Effector memory CD8-positive, alpha-beta T cell (primary cell): ENCODE results near the gene GALNT15.

Source experiments
- ATAC-seq: fragments of 150-1000 bp; cut with Tn5 transposase; replicated peaks from 2 replicates; pipeline ENCODE4 v1.10.0; 2021; ENCODE audit warnings: mild to moderate bottlenecking, moderate library complexity
- DNase-seq, 3 experiments: peaks; one replicate each; pipeline ENCODE4 v3.0.0; 2021
- H3K27ac Mint-ChIP-seq, 2 donors: one replicate each; pipeline ENCODE4 v1.8.0; 2022; ENCODE audit warnings: mild to moderate bottlenecking in 2 of 2, mixed read lengths in 2 of 2, moderate library complexity in 2 of 2
- H3K27me3 Mint-ChIP-seq, 2 donors: one replicate each; pipeline ENCODE4 v1.8.0; 2022; ENCODE audit warnings: mixed read lengths in 2 of 2
- H3K36me3 Mint-ChIP-seq: one replicate; pipeline ENCODE4 v1.8.0; 2022; ENCODE audit warnings: mild to moderate bottlenecking, moderate library complexity, mixed read lengths; ENCODE audit not compliant: insufficient read depth
- H3K4me1 Mint-ChIP-seq, 2 donors: one replicate each; pipeline ENCODE4 v1.8.0; 2022; ENCODE audit warnings: low read depth in 2 of 2, mixed read lengths in 2 of 2
- H3K4me3 Mint-ChIP-seq, 2 donors: one replicate each; pipeline ENCODE4 v1.8.0; 2022; ENCODE audit warnings: mild to moderate bottlenecking in 2 of 2, mixed read lengths in 2 of 2, moderate library complexity in 2 of 2
- H3K9me3 Mint-ChIP-seq, 2 donors: one replicate each; pipeline ENCODE4 v1.8.0; 2022; ENCODE audit warnings: mixed read lengths in 2 of 2

Gene GALNT15

DNA sequence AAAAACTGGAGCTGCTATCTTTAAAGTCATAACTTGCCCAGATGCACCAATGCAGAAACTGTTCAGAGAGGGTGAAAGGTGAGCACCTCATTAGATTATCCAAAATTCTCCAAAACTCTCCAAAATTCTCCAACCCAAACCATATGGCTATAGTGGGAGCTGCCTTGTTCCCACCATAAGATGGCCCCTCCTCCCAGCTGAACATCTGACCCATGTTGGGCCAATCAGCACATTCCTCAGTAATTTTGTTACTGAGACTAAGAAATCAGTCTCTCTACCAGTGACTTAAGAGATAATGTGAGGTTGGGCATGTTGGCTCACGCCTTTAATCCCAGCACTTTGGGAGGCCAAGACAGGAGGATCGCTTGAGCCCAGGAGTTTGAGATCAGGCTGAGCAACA, 57.5 kb downstream of the GALNT15 start:
- peaks cover 13 to 20% of the 10 kb centered on the region in 2 donors for H3K27me3 Mint-ChIP-seq
- no peak for ATAC-seq
- no peak overlapping the region for H3K27ac Mint-ChIP-seq
- H3K9me3 Mint-ChIP-seq, result no peaks in the 10 kb centered on the region
- no peaks in the 10 kb centered on the region for H3K4me1 Mint-ChIP-seq
- H3K36me3 Mint-ChIP-seq, result no peaks in the 10 kb centered on the region
- H3K4me3 Mint-ChIP-seq, result no peak overlapping the region
- no peak for DNase-seq

DNA sequence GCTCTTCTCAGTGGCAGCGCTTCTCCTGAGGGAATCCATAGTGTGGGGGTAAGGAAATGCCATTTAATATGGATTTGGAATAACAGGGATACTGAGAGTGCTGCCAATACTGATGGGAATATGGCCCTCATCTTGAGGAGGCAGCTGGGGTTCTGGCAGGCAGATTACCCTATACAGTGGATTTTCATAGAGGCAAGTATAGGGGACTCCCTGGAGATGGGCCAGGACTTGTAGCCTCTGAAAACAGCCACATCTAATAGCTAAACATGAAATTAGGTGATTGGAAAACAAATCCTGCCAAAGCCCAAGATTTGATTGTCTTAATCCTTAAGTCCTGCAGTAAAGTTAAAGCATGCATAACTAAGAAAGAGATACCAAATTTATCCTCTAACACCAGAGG, 59.3 kb downstream of the GALNT15 start:
- no peaks in the 10 kb centered on the region for H3K9me3 Mint-ChIP-seq
- no peak overlapping the region for H3K4me3 Mint-ChIP-seq
- H3K27ac Mint-ChIP-seq, result no peak overlapping the region
- DNase-seq (no peak), ATAC-seq (no peak)
- peaks cover 13 to 20% of the 10 kb centered on the region in 2 donors for H3K27me3 Mint-ChIP-seq
- H3K36me3 Mint-ChIP-seq, result no peaks in the 10 kb centered on the region
- H3K4me1 Mint-ChIP-seq, result no peaks in the 10 kb centered on the region

DNA sequence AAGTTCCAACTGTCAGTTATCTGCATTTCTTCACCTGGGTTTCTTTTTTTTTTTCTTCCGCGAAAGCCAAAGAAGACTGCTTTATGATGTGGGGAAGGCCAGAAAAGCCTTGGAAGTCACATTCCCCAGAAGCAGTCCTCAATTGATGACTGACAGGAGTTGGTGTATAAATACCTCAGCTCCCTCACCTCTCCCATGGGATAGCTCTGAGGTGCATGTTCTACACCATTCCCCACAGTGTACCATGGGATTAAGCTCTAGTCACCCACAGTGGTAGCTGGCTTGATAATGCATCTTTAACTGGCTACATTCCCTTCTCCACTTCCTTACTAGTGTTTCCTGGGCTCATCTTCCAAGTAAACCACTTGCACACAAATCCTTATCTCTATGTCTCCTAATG, 59.8 kb downstream of the GALNT15 start:
- Mint-ChIP-seq H3K27me3 (peaks cover 13 to 20% of the 10 kb centered on the region in 2 donors), H3K36me3 (no peaks in the 10 kb centered on the region), H3K27ac (no peak overlapping the region), H3K9me3 (no peaks in the 10 kb centered on the region), H3K4me3 (no peak overlapping the region), H3K4me1 (no peaks in the 10 kb centered on the region)
- no peak for DNase-seq
- no peak for ATAC-seq

DNA sequence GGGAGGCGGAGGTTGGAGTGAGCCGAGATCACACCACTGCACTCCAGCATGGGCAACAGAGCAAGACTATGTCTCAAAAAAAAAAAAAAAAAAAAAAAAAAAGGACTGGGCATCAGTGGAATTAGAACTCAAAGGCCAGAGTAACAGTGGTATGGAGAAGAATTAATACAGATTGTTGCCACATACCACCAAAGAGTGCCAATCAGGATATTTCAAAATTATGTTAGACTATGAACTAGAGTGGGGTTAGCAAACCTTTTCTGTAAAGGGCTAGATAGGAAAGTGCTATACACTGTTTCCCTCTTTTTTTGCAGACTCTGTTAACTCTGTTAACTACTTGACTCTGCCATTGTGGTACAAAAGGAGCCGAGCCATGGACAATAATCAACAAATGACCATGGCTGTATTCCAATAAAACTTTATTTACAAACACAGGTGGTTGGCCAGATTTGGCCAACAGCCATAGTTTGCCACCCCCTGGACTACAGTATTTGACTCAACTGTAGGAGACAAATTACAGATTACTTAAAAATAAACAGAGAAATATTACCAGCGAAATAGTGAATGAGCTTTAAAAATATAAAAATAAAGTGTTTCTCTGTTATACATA, 61.7 kb downstream of the GALNT15 start:
- Mint-ChIP-seq H3K9me3 (no peaks in the 10 kb centered on the region), H3K4me1 (no peaks in the 10 kb centered on the region), H3K27me3 (peaks cover 13 to 20% of the 10 kb centered on the region in 2 donors), H3K36me3 (no peaks in the 10 kb centered on the region), H3K4me3 (no peak overlapping the region), H3K27ac (no peak overlapping the region)
- DNase-seq, result no peak
- ATAC-seq, result no peak

GRCh38 chr3:16236856-16237393, 62.4 kb downstream of the GALNT15 start:
- DNase-seq (no peak), ATAC-seq (no peak)
- no peaks in the 10 kb centered on the region for H3K4me1 Mint-ChIP-seq
- no peaks in the 10 kb centered on the region for H3K36me3 Mint-ChIP-seq
- H3K27ac Mint-ChIP-seq, result no peak overlapping the region
- peaks cover 13 to 20% of the 10 kb centered on the region in 2 donors for H3K27me3 Mint-ChIP-seq
- H3K9me3 Mint-ChIP-seq, result no peaks in the 10 kb centered on the region
- no peak overlapping the region for H3K4me3 Mint-ChIP-seq

DNA sequence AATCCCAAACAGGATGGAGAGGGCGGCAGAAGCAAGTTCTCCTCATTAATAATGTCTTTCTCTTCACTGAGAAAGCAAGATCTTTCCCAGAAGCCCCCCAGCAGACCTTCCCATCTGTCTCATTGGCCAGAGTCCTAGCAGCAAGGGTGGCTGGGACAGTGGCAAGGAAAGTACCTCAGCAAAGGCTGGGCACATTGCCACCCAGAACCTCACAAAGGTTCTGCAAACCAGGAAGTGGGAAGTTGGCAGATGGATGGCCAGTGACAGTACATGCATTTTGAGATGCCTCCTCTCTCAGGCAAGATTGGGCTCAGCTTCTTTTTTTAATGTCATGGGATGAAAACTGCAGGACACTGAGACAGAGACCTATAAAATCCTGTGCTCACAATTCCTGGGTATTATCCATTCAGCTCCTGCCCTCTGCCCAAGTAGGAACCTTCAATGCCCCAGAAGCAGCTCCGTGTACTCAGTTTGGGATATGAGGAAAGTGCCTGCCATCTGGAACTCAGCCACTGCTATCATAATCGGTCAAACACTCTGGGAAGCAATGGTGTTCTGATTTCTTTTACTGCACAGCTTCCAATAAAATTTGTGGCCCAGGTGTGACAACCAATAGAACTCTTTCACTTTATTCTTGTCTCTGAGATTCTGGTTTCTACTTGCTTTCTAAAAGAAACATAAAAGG, 64.7 kb downstream of the GALNT15 start:
- no peak for ATAC-seq
- no peak for DNase-seq

DNA sequence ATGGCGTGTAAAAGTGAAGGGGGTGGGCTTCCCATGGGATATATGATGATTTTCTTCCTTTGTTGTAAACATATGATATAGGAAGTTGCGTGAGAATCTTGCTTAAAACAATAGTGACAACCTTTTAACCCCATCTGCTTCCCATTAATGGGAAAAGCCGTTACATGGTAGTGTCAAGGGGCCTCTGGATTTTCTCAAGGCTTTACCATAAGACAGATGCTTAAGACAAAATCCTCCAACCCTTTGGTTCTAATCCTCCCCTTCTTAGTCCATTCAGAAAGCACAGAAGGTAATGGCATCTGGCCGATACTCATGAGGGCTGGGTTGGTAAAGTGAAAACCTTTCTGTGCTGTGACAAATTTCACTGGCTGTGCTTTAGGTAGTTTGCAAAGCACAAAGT, 65.3 kb downstream of the GALNT15 start:
- Mint-ChIP-seq H3K27me3 (peaks cover 0 to 9% of the 10 kb centered on the region in 2 donors), H3K27ac (no peak overlapping the region), H3K9me3 (no peaks in the 10 kb centered on the region), H3K36me3 (no peaks in the 10 kb centered on the region), H3K4me1 (no peaks in the 10 kb centered on the region), H3K4me3 (no peak overlapping the region)
- ATAC-seq (no peak), DNase-seq (no peak)

More for the DNA sequence above, 64.7 kb downstream of the GALNT15 start:
- H3K9me3 Mint-ChIP-seq, result no peaks in the 10 kb centered on the region
- no peak overlapping the region for H3K27ac Mint-ChIP-seq
- no peak overlapping the region for H3K4me3 Mint-ChIP-seq
- H3K36me3 Mint-ChIP-seq, result no peaks in the 10 kb centered on the region
- H3K4me1 Mint-ChIP-seq, result no peaks in the 10 kb centered on the region
- peaks cover 5 to 9% of the 10 kb centered on the region in 2 donors for H3K27me3 Mint-ChIP-seq

DNA sequence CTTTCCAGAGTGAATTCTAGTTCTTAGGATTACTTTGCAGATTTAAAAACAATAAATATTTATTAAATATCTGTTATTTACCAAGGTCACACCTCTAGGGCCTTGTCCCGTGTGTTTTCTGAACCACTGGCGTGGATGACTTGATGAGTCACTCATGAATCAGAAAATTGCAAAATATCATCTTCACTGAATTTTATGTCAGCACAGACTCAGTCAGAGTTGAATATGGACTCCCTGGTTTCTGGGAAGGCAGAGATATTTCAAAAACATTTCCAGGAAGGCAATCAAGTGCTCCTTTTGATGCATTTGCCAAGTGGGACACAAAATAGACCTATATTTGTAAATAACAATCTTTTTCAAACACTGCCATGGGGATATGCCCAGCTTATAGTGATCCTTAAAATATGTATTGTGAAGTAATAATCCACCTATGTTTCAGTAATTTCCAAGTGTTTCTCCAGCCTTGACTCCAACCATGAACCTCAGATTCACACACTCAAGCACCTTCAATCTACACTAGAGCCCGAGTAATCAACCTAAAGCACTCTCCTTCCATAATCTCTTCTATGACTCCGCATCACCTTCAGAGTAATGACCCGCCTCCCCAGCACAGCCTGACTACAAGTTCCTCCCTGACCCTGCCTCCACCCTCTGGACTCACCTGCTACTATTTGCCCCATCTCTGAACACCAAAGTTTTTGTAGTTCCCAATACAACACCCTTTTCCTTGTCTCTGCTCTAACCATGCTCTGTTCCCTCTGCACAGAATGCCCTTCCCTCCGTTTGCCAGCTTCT, 65.9 kb downstream of the GALNT15 start:
- DNase-seq, result no peak
- Mint-ChIP-seq H3K27ac (no peak overlapping the region), H3K9me3 (no peaks in the 10 kb centered on the region), H3K36me3 (no peaks in the 10 kb centered on the region), H3K4me3 (no peak overlapping the region), H3K4me1 (no peaks in the 10 kb centered on the region), H3K27me3 (peaks cover 0 to 2% of the 10 kb centered on the region in 2 donors)
- no peak for ATAC-seq

DNA sequence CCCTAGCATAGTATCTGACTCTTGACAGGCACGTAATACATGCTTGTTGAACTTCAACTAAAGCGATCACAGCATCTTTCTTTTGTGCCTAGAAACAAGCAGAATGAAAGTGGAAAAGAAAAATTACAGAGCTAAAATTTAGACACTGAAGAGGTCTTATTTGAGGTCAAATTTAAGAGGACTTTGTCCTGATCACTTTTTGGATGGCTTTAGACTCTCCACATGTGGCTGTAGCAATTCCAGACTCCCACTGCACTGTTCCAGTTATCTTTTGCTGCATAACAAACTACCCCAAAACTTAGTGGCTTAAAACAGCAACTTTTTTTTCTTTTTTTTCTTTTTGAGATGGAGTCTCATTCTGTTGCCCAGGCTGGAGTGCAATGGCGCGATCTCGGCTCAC, 66.7 kb downstream of the GALNT15 start:
- Mint-ChIP-seq H3K4me3 (no peak overlapping the region), H3K36me3 (no peaks in the 10 kb centered on the region), H3K9me3 (no peaks in the 10 kb centered on the region), H3K27me3 (no peaks in the 10 kb centered on the region), H3K27ac (no peak overlapping the region), H3K4me1 (no peaks in the 10 kb centered on the region)
- DNase-seq, result no peak
- no peak for ATAC-seq

DNA sequence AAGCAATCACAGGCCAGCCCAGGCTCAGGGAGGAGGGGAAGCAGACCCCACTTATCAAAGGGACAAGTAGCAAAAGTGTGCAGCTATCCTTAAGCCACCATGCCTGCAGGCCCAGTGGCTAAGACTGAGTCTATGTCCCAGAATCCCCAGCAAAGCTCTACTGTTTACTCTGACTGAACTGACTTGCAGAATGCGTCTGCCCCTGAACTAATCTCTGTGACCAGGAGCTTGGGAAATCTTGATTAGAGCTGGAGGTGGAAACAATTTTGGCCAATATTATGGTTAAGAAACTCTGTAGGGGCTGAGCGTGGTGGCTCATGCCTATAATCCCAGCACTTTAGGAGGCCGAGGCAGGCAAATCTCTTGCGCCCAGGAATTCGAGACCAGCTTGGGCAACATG, 67.7 kb downstream of the GALNT15 start:
- Mint-ChIP-seq H3K4me1 (peaks cover 1 to 5% of the 10 kb centered on the region in 2 donors), H3K27ac (no peak overlapping the region), H3K9me3 (no peaks in the 10 kb centered on the region), H3K27me3 (no peaks in the 10 kb centered on the region), H3K36me3 (no peaks in the 10 kb centered on the region), H3K4me3 (no peak overlapping the region)
- ATAC-seq, result no peak
- no peak for DNase-seq

DNA sequence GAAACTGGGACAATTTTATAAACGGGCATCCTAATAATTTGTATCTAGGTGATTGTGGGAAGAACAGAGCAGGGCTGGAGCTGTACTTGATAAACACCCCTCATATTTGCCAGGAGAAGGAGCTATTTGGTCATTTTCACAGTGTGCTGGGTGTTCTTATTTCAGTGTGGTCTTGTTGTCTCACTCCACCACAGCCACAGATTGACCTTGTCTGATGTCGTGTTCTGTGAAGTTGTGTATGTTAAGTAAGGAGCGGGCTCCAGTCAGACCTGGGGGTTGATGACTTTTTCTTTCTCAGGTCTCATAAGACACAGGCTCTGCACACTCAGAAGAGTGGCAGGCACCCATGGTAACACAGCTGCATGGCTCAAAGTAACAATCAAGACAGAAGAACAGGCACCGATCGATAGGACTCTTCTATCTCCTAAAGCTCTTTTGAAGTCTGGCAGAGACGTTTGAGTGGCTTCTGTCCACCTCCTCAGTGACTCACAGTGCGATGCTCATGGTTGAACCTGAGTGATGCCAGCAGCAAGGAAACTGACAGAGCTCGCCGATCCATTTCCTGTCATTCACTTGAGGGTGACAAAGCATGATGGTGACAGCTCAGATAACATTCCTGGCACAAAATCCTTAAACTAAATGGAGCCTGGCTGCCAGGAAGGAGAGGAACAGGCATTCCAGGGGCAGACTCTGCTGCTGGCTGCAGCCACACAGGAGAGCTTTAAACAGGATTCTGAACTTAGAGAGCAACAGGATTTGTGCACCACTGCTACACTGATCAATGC, 69.4 kb downstream of the GALNT15 start:
- Mint-ChIP-seq H3K9me3 (no peaks in the 10 kb centered on the region), H3K4me1 (peaks cover 3 to 7% of the 10 kb centered on the region in 2 donors), H3K36me3 (no peaks in the 10 kb centered on the region), H3K4me3 (no peak overlapping the region), H3K27ac (no peak overlapping the region), H3K27me3 (no peaks in the 10 kb centered on the region)
- DNase-seq, result no peak
- no peak for ATAC-seq

DNA sequence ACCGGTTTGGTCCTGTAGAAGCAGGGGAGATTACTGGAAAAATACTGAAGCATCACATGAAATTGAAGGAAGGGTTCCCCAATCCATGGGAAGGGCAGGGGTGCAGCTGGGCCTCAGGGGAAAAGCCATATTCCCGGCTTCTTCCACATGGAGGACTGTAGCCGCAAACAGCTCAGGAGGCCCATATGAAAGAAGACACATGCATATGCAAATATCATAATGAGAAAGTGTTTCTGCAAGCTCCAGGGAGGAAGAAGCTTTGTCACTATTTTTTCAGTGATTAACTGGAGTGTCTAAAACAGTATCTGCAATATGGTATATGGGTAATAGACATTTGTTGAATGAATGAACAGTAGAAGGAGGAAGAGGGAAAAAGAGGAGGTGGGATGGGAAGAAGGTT, 71.1 kb downstream of the GALNT15 start:
- Mint-ChIP-seq H3K36me3 (no peaks in the 10 kb centered on the region), H3K27me3 (no peaks in the 10 kb centered on the region), H3K27ac (no peak overlapping the region), H3K4me3 (no peak overlapping the region), H3K9me3 (no peaks in the 10 kb centered on the region), H3K4me1 (peaks cover 3 to 7% of the 10 kb centered on the region in 2 donors)
- ATAC-seq (no peak), DNase-seq (no peak)
